ENCODE results near the gene GBP3. TPM values are rescaled to one million over a fixed set of nuclear protein-coding genes. Genes with fewer than 3 reads are reported as not detected.
"Not testable (repeated sequence)": the region's sequence is repeated elsewhere in the genome, so short reads cannot be mapped to it uniquely, and the experiment has no call there.

The GBP3 gene
- total and polyA plus RNA-seq, 2 experiments from 2014 or later: 0.09 TPM; not detected in 1

- no peaks in the 10 kb centered on the region for H3K36me3 ChIP-seq
- no peaks in the 10 kb centered on the region for H3K27me3 ChIP-seq
- no peak for TF ChIP-seq CTCF (IDR thresholded peaks at IDR 0.05; ENCODE audit: low read depth, low read length)
- H3K4me1 ChIP-seq (ENCODE audit: low read depth): no peaks in the 10 kb centered on the region
- no peak overlapping the region for H3K4me3 ChIP-seq
- H3K27ac ChIP-seq: no peak overlapping the region
- H3K9me3 ChIP-seq (ENCODE audit: low read depth): no peaks in the 10 kb centered on the region
- no peak for DNase-seq (ENCODE audit: low read depth in 1 of 2, low spot score in 1 of 2)
Observed at GRCh38 chr1:89035080-89035479, 12.4 kb upstream of the GBP3 start.

- DNase-seq (ENCODE audit: low read depth in 1 of 2, low spot score in 1 of 2); H3K36me3 ChIP-seq; H3K27ac ChIP-seq; H3K4me3 ChIP-seq; H3K4me1 ChIP-seq (ENCODE audit: low read depth); H3K27me3 ChIP-seq; H3K9me3 ChIP-seq (ENCODE audit: low read depth): not testable (repeated sequence)
Observed at GRCh38 chr1:89034004-89034403, 11.3 kb upstream of the GBP3 start.

GRCh38 chr1:89029051-89029450 lies 6.4 kb upstream of the GBP3 start:
- H3K27ac ChIP-seq: not testable (repeated sequence)

GRCh38 chr1:89025928-89026327 lies 3.3 kb upstream of the GBP3 start:
- Histone ChIP-seq H3K36me3 (no peaks in the 10 kb centered on the region), H3K4me3 (no peak overlapping the region), H3K9me3 (ENCODE audit: low read depth) (no peaks in the 10 kb centered on the region), H3K27me3 (no peaks in the 10 kb centered on the region), H3K4me1 (ENCODE audit: low read depth) (peaks cover 23% of the 10 kb centered on the region), H3K27ac (no peak overlapping the region)
- TF ChIP-seq CTCF (IDR thresholded peaks at IDR 0.05; ENCODE audit: low read depth, low read length): no peak
- DNase-seq (ENCODE audit: low read depth in 1 of 2, low spot score in 1 of 2): no peak

More at GRCh38 chr1:89029051-89029450, 6.4 kb upstream of the GBP3 start:
- H3K9me3 ChIP-seq (ENCODE audit: low read depth); H3K36me3 ChIP-seq; H3K27me3 ChIP-seq; H3K4me1 ChIP-seq (ENCODE audit: low read depth); H3K4me3 ChIP-seq: not testable (repeated sequence)
- DNase-seq (ENCODE audit: low read depth in 1 of 2, low spot score in 1 of 2): peak in 1 of 2 donors; percentile 16

- Histone ChIP-seq H3K27me3 (no peaks in the 10 kb centered on the region), H3K4me1 (ENCODE audit: low read depth) (peaks cover 30% of the 10 kb centered on the region), H3K27ac (peak overlapping the region; percentile 83), H3K36me3 (no peaks in the 10 kb centered on the region), H3K4me3 (peak overlapping the region; percentile 6), H3K9me3 (ENCODE audit: low read depth) (no peaks in the 10 kb centered on the region)
- no peak for DNase-seq (ENCODE audit: low read depth in 1 of 2, low spot score in 1 of 2)
- no peak for TF ChIP-seq CTCF (IDR thresholded peaks at IDR 0.05; ENCODE audit: low read depth, low read length)
Observed at GRCh38 chr1:89023026-89023425, 360 bp upstream of the GBP3 start.

- H3K27me3 ChIP-seq; H3K9me3 ChIP-seq (ENCODE audit: low read depth); H3K36me3 ChIP-seq; DNase-seq (ENCODE audit: low read depth in 1 of 2, low spot score in 1 of 2); H3K27ac ChIP-seq; H3K4me3 ChIP-seq: not testable (repeated sequence)
- H3K4me1 ChIP-seq (ENCODE audit: low read depth): peaks cover 29% of the 10 kb centered on the region
Observed at GRCh38 chr1:89018318-89018717, 4.3 kb downstream of the GBP3 start.

- H3K36me3 ChIP-seq: no peaks in the 10 kb centered on the region
- H3K9me3 ChIP-seq (ENCODE audit: low read depth): no peaks in the 10 kb centered on the region
- no peak for DNase-seq (ENCODE audit: low read depth in 1 of 2, low spot score in 1 of 2)
- no peak overlapping the region for H3K27ac ChIP-seq
- H3K4me1 ChIP-seq (ENCODE audit: low read depth): no peaks in the 10 kb centered on the region
- no peak overlapping the region for H3K4me3 ChIP-seq
- no peaks in the 10 kb centered on the region for H3K27me3 ChIP-seq
- no peak for TF ChIP-seq CTCF (IDR thresholded peaks at IDR 0.05; ENCODE audit: low read depth, low read length)
Observed at GRCh38 chr1:89008511-89008910, 14.2 kb downstream of the GBP3 start.
